RPMI7951 (cell line): ENCODE results near the gene CARNS1. TPM values are rescaled to one million over a fixed set of nuclear protein-coding genes. Genes with fewer than 3 reads are reported as not detected.

ENCODE experiments used
- DNase-seq: peaks from one replicate; pipeline ENCODE4 v3.0.0-alpha.2; 2012; ENCODE audit warnings: low read depth
- total RNA-seq: library from RNA; depleted of rRNA; stranded (reverse); fragments of >200 nt; shearing (Covaris generic); gene quantifications from 2 replicates; pipeline ENCODE4 v1.2.3, GENCODE V29; 2014

Gene CARNS1
- total RNA-seq, 1 experiment from 2014 or later: not detected

- peak; percentile 94 for DNase-seq
These were observed 12.8 kb downstream of the CARNS1 start, which contains the start of gene RPS6KB2 for GRCh38 chr11:67428052-67429001. Gene RPS6KB2, plus strand, starts transcription at chr11:67428494. Its CDS starts 52 bp downstream, at chr11:67428546.

- DNase-seq: no peak
These were observed 13.7 kb downstream of the CARNS1 start for GRCh38 chr11:67429038-67429668.

DNA sequence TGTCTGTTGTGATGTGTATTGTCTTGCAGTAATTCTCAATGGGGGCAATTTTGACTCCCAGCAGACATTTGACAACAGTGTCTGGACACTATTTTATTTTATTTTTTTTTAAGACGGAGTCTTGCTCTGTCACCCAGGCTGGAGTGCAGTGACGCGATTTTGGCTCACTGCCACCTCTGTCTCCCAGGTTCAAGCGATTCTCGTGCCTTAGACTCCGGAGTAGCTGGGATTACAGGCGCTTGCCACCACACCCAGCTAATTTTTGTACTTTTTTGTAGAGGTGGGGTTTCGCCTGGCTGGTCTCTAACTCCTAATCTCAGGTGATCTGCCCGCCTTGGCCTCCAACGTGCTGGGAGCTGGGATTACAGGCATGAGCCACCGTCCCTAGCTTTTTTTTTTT, 14.2 kb downstream of the CARNS1 start:
- DNase-seq: no peak

DNA sequence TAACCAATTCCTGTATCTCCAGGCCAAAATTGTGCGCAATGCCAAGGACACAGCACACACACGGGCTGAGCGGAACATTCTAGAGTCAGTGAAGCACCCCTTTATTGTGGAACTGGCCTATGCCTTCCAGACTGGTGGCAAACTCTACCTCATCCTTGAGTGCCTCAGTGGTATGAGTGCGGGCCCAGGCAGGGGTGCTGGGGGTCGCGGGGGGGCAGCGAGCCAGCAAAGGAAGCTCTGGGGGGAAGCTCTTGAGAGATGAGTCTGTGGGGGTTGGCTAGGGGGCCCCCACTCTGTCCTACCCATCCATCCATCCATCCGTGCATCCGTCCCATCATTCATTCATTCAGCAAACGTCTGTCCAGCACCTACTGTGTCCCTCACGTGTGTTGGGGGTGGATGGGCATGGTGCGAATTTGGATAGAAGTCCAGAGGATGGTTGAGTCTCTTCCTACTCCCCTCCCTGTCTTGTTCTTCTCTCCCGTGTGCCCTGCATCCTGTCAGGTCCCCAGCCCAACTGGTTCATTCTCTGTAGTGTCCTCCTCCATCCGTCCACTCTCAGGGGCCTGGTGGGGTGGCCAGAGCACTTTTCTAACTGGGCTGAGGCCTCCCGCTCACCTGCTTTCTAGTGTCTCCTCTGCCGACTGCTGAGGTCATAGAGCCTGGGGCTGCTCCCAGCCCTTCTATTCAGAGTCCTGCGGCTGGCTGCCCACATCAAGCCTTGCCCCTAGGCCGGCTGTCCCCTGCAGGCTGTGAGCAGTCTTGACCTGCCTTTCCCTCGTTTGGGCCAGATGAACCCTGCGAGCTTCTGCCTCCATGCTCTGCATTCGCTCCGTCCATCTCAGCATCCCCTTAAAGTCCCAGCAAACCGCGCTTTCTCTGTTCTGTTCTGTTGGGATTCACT, 16.1 kb downstream of the CARNS1 start:
- no peak for DNase-seq

- no peak for DNase-seq
These were observed 17.3 kb downstream of the CARNS1 start for GRCh38 chr11:67432655-67433349.

DNA sequence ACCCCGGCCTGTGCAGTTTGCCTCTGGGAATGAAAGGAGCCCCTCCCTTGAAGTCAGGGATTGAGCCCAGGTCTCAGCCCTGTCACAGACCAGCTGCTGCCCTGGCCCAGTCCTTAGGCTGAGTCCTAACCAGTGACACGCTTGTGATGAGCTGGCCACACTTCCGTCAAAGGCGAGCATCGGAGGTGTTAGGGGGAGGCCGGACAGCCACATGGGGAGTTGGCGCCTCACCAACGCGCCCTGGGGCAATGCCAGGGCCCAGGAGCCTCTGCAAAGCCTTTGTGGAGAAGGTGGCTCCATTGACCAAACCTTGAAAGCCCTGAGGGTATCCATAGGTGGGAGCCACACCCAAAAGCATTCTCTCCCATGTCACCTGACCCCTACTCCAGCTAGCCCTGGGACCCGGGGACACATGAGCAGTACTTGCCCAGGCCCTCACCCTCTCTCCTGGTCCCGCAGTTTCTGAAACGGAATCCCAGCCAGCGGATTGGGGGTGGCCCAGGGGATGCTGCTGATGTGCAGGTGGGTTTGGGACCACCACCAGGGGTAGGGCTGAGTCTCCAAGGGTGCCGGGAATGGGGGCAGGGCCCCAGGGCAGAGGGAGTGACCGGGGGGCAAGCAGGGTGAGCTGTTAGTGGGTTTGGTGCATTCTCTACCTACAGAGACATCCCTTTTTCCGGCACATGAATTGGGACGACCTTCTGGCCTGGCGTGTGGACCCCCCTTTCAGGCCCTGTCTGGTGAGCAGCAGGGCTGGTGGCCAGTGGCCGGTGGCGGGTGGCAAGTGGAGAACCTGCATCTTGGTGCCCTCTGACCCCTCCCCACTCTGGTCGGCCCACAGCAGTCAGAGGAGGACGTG, 18.3 kb downstream of the CARNS1 start:
- DNase-seq: no peak

GRCh38 chr11:67434395-67434881, 19.0 kb downstream of the CARNS1 start:
- no peak for DNase-seq

DNA sequence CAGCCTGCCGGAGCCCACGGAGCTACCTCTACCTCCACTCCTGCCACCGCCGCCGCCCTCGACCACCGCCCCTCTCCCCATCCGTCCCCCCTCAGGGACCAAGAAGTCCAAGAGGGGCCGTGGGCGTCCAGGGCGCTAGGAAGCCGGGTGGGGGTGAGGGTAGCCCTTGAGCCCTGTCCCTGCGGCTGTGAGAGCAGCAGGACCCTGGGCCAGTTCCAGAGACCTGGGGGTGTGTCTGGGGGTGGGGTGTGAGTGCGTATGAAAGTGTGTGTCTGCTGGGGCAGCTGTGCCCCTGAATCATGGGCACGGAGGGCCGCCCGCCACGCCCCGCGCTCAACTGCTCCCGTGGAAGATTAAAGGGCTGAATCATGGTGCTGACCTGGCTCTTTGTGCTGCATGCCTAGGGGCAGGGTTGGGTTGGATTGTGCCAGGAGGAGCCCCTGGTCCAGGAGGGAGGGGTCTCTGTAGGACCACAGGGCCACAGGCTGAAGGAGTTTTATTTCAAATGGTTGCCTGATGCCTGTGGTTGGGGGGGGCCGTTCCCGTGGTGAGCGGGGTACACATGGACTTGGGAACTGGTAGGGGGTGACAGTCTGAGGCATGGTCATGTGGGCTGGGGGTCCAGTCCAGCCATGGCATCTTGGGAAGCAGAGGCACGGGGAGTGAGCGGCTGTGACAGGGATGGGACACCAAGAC, 19.7 kb downstream of the CARNS1 start:
- DNase-seq: no peak

DNA sequence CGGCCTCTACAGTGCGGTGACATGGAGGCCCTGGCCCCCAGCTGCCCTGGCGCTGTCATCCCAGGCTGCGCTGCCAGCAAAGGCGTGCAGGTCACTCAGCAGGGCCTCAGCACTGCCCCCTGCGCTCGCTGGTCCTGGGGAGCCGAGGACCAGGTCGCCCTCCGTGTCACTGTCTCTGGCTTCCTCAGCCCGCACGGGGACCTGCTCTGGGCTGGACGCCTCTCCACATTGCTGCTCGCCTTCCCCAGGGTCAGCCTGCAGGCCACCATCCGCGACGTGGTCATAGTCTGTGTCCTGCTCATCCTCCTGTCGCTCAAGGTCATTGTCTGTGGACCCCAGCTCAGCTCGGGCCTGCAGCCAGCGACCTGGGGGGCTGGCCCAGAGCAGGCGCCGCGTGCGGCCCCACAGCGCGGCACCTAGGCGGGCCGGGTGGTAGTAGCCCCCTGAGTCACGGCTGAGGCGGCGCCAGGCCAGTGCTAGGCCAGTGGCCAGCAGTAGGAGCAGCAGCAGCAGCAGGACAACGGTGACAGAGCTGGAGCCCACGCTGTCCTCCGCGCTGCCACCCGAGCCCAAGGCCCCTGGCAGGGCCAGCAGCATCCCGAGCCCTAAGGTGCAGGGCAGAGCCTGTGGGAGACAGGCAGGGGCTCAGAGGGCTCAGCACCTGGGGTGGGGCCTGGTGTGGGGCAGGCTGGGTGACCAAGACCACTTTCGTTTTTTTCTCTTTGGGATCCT, 20.4 kb downstream of the CARNS1 start:
- DNase-seq: no peak

GRCh38 chr11:67436459-67437081, 21.1 kb downstream of the CARNS1 start:
- no peak for DNase-seq

GRCh38 chr11:67437082-67437808, 21.8 kb downstream of the CARNS1 start, which contains the start of gene PTPRCAP:
Gene PTPRCAP, minus strand, starts transcription at chr11:67437682. Its CDS starts 63 bp downstream, at chr11:67437619.
- no peak for DNase-seq

GRCh38 chr11:67437809-67438157, 22.3 kb downstream of the CARNS1 start:
- DNase-seq: no peak

DNA sequence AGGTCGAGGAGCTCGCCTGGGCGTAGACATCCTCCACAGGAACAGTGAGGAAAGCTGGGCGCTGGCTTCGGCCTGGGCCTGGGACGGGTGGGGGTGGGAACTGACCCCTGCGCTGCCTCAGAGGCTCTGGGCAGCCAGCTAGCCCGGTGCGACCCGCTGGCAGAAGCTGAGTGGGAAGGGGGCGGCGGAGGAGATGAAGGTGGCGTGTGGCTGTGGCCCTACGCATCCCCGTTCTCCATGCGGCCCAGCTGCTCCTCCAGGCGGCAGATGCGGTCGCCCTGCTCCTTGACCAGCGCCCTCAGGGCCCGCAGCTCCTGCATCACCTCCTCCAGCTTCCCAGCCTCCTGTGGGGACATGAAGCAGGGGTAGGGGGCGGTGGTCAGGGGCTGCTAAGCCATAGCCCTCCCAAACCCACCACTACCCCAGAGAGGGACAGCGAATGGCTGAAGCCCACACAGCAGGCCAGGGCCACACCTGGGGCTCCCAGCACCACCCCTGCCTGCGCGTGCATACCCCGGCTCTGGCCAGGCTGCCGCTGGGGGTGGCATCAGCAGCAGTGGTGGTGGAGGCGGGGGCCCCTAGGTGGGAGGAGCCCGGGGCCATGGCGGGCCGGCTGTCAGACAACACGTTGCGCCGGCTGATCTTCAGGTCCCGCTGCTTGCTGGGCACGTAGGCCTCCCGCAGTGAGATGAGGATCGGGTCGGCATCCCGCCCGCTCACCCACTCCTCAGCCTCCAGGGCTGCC, 22.9 kb downstream of the CARNS1 start:
- no peak for DNase-seq

- DNase-seq: peak; percentile 22
These were observed 24.1 kb downstream of the CARNS1 start for GRCh38 chr11:67439321-67440228.

DNA sequence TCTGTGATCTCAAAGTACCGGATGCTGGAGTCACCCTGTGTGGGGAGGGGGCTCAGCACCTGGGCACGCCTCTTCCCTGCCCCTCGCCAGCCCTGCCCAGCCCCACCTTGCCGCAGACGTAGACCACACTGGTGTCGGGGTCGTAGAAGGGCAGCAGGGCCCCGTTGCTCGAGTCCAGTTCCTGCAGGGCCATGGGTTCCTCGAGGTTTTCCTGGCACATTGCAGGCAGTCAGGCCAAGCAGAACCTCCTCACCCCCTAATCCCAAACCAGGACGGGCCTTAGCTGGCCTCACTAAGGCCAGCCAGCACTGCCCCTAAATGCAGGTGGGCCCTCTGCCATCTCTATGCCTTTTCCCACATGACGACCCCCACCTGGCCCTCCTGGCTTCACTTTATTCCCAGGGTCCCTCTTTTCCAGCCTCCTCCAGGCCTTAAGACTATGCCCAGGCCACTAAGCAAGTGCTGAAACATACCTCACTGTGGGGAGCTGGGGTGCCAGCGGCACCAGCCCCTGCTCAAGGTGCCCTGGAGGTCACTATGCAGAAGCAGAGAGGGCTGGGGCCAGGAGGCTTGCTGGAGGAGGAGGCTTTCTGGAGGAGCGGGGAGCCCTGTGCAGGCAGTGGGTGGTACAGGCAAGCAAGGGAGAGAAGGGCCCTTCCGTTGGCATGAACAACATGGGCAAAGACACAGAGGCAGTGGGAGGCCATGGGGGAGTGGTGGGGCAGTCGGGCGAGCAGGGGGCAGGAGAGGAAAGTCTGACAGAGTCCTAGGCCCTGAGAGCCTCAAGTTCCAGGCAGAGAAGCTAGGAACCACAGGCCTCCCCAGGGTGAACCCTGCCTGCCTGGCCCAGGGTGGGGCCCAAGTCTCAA, 25.0 kb downstream of the CARNS1 start:
- DNase-seq: no peak
